T-helper 2 cell (primary cell): ENCODE measurements around the gene THSD4.

ENCODE experiments used
- DNase-seq, 5 experiments: peaks; one replicate each; pipeline versions ENCODE4 v3.0.0 to v3.0.0-alpha.2; 2012 to 2022

Gene THSD4

DNA sequence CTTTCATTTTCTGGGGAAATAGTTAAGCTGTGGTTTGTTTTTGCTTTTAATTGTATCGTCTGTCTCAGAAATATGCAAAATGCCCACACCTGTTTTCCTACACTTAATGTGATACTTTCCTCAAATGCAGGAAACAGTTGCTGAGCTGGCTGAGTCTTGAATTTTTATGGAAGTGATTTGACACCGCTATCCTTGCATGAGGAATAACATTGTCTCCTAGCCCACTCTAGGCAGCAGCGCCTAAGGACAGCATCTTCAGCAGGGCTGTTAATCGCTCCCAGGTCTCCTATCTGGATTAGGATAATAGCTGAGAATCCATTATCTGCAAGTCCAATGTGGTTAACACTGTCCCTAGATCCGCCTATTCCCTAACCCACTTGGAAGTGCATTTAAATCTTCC lies 562.5 kb downstream of the THSD4 start:
- DNase-seq, result no peak

- no peak for DNase-seq
Measured at GRCh38 chr15:71678191-71678590, 562.9 kb downstream of the THSD4 start.

GRCh38 chr15:71678605-71679004 lies 563.3 kb downstream of the THSD4 start:
- no peak for DNase-seq

GRCh38 chr15:71679223-71679792 lies 564.0 kb downstream of the THSD4 start:
- no peak for DNase-seq

GRCh38 chr15:71679793-71680353 lies 564.6 kb downstream of the THSD4 start:
- peak in 1 of 5 experiments; percentile 83 for DNase-seq

DNA sequence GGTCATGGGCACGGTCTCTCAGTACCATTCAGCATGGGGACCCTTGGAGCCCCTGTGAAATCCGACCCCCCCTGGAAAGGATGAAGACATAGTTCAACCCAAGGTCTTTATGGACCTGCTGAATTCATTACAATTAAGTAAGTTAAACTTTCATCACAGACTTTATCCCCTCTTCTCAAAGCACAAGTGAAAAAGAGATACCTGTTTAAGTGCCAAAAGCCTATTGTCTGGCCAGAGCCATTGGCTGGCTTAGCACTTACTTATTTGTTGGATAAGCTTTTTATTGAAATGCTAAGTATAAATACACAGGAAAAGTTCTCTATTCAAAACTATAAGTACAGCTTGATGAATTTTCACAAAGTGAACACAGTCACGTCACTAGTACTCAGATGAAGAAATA lies 566.7 kb downstream of the THSD4 start:
- no peak for DNase-seq

- DNase-seq, result no peak
Measured at GRCh38 chr15:71683411-71684274, 568.4 kb downstream of the THSD4 start.

GRCh38 chr15:71685420-71685993 lies 570.2 kb downstream of the THSD4 start:
- DNase-seq, result no peak

GRCh38 chr15:71686221-71687050 lies 571.2 kb downstream of the THSD4 start:
- DNase-seq, result peak in 1 of 5 experiments; percentile 16

DNA sequence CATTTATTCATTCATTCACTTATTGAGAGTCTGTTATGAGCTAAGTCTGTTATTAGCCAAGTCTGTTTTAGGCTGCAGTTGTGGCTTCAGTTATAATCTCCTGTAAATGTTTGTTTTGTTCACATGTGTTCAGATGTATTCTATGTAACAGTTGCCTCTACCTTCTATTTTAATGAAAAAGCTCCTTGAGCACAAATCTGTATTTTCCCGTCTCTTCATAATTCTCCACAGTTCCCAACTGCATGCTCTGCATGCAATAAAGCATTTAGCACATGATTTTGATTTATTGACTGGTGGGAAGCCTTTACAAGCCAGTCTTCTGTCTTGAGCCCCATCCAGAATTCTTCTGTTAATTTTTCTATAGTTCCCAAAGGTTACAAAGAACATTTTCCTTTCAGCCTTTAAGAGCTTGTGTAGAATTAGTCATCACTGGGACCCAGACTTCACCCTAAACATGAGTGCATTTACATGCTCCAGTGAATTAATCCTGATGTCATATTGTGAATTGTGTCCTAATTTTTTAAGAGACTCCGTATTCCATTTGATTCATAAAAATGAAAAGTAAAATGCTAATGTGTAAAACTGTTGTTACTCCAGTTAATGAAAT lies 572.7 kb downstream of the THSD4 start:
- no peak for DNase-seq

- DNase-seq, result no peak
Measured at GRCh38 chr15:71688509-71689094, 573.3 kb downstream of the THSD4 start.

- no peak for DNase-seq
Measured at GRCh38 chr15:71691081-71691457, 575.8 kb downstream of the THSD4 start.

DNA sequence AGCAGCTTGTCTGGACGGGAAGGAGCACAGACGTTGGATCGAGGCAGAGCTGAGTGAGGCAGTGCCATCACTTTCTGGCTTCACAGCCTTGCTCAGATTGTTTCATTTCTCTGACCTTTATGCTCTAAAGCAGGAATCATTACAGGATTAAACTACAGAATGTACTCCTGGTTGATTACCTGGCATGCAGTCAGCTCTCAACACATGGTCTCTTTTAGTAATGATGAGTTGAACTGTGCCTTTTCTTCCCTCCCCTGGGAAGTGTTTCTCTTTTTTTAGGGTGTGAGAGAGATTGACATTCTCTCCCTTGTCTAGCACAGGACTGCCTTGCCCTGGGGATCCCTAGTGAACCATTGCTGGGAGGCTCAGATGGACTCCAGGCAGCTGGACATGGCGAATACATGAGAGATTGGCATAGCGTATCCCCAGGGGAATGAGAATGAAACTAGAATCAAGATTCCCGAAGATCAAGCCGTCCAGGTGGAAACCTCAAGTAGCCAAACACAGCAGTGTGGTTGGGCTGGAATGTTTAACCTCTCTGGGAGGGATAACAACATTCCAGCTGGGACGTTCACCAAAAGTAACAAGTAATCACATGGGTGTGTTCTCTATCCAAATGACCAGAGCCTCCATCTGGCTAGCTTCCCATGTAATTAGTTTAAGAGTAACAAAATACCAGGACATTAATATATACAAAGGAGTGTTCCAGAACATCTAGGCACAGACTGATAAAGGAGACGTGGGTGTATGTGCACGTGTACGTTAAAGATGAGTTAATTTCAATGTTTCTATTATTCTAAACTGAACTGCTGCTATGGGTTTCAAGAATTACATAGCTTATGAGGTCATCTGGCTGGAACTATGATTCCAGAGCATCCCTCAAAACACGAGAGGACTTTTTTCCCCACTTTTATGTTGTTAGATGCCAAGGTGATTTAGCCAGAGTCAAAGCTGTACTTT lies 576.5 kb downstream of the THSD4 start:
- DNase-seq, result no peak

DNA sequence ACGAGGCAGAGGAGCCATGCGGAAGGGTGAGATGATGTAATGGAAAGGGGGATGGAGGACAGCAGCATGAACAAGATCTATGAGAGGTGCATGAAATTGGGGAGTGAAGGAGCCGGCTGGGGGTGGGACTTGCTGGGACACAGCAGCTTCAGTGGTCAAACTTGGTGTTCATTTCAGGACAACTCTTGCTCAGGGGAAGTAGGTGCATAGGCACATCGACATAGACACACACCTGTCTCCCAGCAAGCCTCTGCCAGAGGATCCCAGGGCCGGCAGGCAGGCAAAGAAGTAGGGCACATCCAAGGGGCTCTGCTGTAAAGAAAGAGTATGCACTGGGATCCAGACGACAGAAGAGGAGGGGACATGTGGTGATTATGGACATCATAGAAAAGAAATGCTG lies 582.0 kb downstream of the THSD4 start:
- DNase-seq, result no peak

- no peak for DNase-seq
Measured at GRCh38 chr15:71698030-71698429, 582.8 kb downstream of the THSD4 start.

DNA sequence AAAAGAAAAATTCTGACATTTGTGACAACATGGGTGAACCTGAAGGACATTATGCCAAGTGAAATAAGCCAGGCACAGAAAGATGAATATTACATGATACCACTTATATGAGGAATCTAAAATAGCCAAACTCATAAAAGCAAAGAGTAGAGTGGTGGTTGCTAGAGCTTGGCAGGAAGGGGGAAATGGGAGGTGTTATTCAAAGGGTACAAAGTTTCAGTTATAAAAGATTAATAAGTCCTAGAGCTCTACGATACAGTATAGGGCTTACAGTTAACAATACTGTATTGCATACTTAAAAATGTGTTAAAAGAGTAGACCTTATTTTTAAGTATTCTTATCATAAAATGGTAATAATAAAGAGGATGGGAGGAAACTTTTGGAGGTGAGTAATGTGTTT lies 583.5 kb downstream of the THSD4 start:
- no peak for DNase-seq

GRCh38 chr15:71699977-71700376 lies 584.7 kb downstream of the THSD4 start:
- DNase-seq, result no peak

- no peak for DNase-seq
Measured at GRCh38 chr15:71701808-71702207, 586.5 kb downstream of the THSD4 start.

GRCh38 chr15:71702496-71702895 lies 587.2 kb downstream of the THSD4 start:
- no peak for DNase-seq

- no peak for DNase-seq
Measured at GRCh38 chr15:71705151-71705550, 589.9 kb downstream of the THSD4 start.
